ENCODE results near the gene SVEP1. TPM values are rescaled to one million over a fixed set of nuclear protein-coding genes. Genes with fewer than 3 reads are reported as not detected.

The SVEP1 gene
- total RNA-seq, 4 donors from 2014 or later, result 37.2 to 70.4 (median 58.4) TPM

DNA sequence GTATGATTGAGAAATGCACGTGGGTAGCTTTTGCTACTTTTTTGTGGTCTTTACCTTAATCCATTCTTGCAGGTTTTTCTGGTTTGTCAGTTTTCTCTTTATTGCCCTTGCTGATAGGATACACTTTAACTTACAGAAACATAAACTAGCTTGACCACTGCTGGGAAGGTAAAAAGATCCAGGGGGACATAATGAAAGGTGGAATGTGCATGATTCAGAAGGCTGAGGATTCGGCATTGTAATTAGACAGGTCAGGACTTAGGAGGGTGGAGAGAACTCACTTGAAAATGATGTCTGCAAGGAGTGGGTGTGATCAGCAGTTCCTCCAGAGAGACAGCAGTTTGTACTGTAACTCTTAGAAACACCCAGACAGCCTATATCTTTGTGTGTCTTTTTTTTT, 222.0 kb downstream of the SVEP1 start:
- Histone ChIP-seq H3K9me3 (peaks cover 0 to 8% (median 0%) of the 10 kb centered on the region in 3 donors), H3K27ac (no peak overlapping the region), H3K27me3 (no peaks in the 10 kb centered on the region), H3K4me3 (no peak overlapping the region), H3K36me3 (no peaks in the 10 kb centered on the region), H3K4me1 (no peaks in the 10 kb centered on the region)
- ATAC-seq, result no peak
- 67 to 92% methylated on average over 2 of the region's 2 CpGs for WGBS, 2 donors (ENCODE audit: low coverage in 1 of 2)
- TF ChIP-seq, protein P1, sequence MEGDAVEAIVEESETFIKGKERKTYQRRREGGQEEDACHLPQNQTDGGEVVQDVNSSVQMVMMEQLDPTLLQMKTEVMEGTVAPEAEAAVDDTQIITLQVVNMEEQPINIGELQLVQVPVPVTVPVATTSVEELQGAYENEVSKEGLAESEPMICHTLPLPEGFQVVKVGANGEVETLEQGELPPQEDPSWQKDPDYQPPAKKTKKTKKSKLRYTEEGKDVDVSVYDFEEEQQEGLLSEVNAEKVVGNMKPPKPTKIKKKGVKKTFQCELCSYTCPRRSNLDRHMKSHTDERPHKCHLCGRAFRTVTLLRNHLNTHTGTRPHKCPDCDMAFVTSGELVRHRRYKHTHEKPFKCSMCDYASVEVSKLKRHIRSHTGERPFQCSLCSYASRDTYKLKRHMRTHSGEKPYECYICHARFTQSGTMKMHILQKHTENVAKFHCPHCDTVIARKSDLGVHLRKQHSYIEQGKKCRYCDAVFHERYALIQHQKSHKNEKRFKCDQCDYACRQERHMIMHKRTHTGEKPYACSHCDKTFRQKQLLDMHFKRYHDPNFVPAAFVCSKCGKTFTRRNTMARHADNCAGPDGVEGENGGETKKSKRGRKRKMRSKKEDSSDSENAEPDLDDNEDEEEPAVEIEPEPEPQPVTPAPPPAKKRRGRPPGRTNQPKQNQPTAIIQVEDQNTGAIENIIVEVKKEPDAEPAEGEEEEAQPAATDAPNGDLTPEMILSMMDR (IDR thresholded peaks at IDR 0.05), result no peak
- no peak for TF ChIP-seq POLR2AphosphoS5 (IDR thresholded peaks at IDR 0.05)
- TF ChIP-seq POLR2A (IDR thresholded peaks at IDR 0.05), result no peak
- TF ChIP-seq EP300 (IDR thresholded peaks at IDR 0.05), result no peak

DNA sequence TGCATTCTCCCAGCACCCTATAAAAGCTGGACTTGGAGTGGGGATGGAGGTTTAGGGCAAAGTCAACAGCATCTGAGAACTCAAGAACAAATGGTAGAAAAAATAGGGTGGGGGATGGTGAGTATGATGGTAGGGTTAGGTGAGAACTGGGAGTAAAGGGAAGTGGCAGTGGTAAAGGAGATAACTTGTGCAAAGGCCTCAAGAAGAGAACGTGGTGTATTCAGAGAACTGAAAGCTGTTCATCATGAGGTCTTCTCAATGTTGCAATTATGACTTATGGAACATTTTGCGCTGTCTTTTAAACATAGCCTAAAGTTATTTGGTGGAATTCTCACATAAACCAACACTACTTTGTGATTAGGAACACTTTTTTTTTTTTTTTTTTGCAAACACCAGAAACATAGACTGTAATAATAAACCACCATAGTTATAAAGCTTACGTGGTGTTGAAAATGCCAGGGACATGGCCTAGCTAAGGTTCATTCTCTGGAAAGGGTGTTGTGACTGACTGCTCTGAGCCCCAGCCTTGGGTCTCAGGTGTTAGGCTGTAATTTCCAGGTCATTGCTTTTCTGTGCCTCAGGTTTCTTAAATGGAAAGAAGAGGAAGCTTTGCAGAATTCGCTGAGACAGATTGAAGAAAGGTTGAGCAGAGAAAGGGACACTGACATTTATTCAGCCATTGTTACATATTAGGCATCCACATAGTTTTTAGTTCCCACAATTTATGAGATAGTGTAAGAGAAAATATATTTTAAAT, 222.7 kb downstream of the SVEP1 start:
- no peaks in the 10 kb centered on the region for H3K27me3 ChIP-seq
- no peak overlapping the region for H3K4me3 ChIP-seq
- H3K27ac ChIP-seq, result no peak overlapping the region
- no peaks in the 10 kb centered on the region for H3K4me1 ChIP-seq
- H3K9me3 ChIP-seq, result peaks cover 0 to 8% (median 0%) of the 10 kb centered on the region in 3 donors
- TF ChIP-seq POLR2A (IDR thresholded peaks at IDR 0.05) (no peak), EP300 (IDR thresholded peaks at IDR 0.05) (no peak), POLR2AphosphoS5 (IDR thresholded peaks at IDR 0.05) (no peak)
- TF ChIP-seq, protein P1 (IDR thresholded peaks at IDR 0.05), result no peak
- H3K36me3 ChIP-seq, result no peaks in the 10 kb centered on the region
- WGBS, 2 donors (ENCODE audit: low coverage in 1 of 2), result 66 to 76% methylated on average over 3 to 4 of the region's 4 CpGs
- no peak for ATAC-seq

DNA sequence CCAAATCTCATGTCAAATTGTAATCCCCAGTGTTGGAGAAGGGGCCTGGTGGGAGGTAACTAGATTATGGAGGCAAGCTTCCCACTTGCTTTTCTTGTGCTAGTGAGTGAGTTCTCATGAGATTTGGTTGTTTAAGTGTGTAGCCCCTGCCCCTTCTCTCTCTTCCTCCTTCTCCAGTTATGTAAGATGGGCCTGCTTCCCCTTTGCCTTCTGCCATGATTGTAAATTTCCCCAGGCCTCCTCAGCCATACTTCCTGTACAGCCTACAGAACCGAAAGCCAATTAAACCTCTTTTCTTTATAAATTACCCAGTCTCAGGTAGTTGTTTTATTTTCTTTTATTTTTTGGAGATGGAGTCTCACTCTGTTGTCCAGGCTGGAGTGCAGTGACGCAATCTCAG, 223.6 kb downstream of the SVEP1 start:
- no peaks in the 10 kb centered on the region for H3K4me1 ChIP-seq
- no peak for TF ChIP-seq POLR2AphosphoS5 (IDR thresholded peaks at IDR 0.05)
- no peak for TF ChIP-seq POLR2A (IDR thresholded peaks at IDR 0.05)
- TF ChIP-seq, protein P1 (IDR thresholded peaks at IDR 0.05), result no peak
- no peak for TF ChIP-seq EP300 (IDR thresholded peaks at IDR 0.05)
- no peak for ATAC-seq
- H3K27ac ChIP-seq, result no peak overlapping the region
- H3K27me3 ChIP-seq, result no peaks in the 10 kb centered on the region
- no peak overlapping the region for H3K4me3 ChIP-seq
- 58 to 90% methylated on average over 2 of the region's 2 CpGs for WGBS, 2 donors (ENCODE audit: low coverage in 1 of 2)
- peaks cover 0 to 8% (median 0%) of the 10 kb centered on the region in 3 donors for H3K9me3 ChIP-seq
- no peaks in the 10 kb centered on the region for H3K36me3 ChIP-seq

DNA sequence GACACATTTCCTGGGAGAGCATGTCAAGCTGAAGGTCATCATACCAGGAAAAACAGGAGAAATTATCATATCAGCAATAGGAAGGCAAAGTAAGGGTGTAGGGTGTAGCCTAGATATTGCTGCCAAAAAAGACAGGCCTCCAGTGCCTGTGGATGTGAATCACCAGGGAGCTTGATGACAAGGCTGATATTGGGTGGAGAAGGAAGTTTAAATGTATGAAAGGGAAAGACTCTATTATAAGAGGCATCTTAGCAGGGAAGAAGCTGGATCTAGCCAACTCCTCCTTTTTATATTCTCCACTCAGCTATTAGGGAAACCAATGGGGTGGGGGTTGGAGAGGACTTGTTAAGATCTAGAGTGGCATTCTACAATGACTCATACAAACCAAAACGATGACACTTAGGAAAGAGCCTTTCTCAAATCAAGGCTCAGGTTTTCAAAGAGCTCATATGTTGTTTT, 228.5 kb downstream of the SVEP1 start:
- no peaks in the 10 kb centered on the region for H3K36me3 ChIP-seq
- peak; percentile 43 for ATAC-seq
- no peaks in the 10 kb centered on the region for H3K9me3 ChIP-seq
- TF ChIP-seq, protein P1 (IDR thresholded peaks at IDR 0.05), result no peak
- TF ChIP-seq EP300 (IDR thresholded peaks at IDR 0.05) (no peak), POLR2AphosphoS5 (IDR thresholded peaks at IDR 0.05) (no peak), POLR2A (IDR thresholded peaks at IDR 0.05) (no peak)
- WGBS, 2 donors (ENCODE audit: low coverage in 1 of 2), result 27 to 40% methylated on average over 1 of the region's 1 CpG
- H3K27ac ChIP-seq, result no peak overlapping the region
- H3K4me1 ChIP-seq, result no peaks in the 10 kb centered on the region
- no peak overlapping the region for H3K4me3 ChIP-seq
- H3K27me3 ChIP-seq, result no peaks in the 10 kb centered on the region

GRCh38 chr9:110346325-110346724, 233.2 kb downstream of the SVEP1 start:
- no peak for ATAC-seq

More at GRCh38 chr9:110346325-110346724, 233.2 kb downstream of the SVEP1 start:
- H3K27ac ChIP-seq, result no peak overlapping the region
- WGBS, 2 donors (ENCODE audit: low coverage in 1 of 2), result 53 to 55% methylated on average over 3 of the region's 3 CpGs
- no peaks in the 10 kb centered on the region for H3K27me3 ChIP-seq
- no peaks in the 10 kb centered on the region for H3K9me3 ChIP-seq
- no peaks in the 10 kb centered on the region for H3K4me1 ChIP-seq
- TF ChIP-seq POLR2A (IDR thresholded peaks at IDR 0.05) (no peak), EP300 (IDR thresholded peaks at IDR 0.05) (no peak), POLR2AphosphoS5 (IDR thresholded peaks at IDR 0.05) (no peak)
- TF ChIP-seq, protein P1 (IDR thresholded peaks at IDR 0.05), result no peak
- H3K4me3 ChIP-seq, result no peak overlapping the region
- no peaks in the 10 kb centered on the region for H3K36me3 ChIP-seq

Measured in gastroesophageal sphincter (tissue), 4 donors.